HepG2 (cell line): ENCODE results near the gene TRPV5.

ENCODE experiments used
- ATF7 ChIP-seq, 2 experiments: fragments of 450-650 bp in 1 of 2; sonication (generic) in 1 of 2; formaldehyde crosslinking in 1 of 2; IDR thresholded peaks; 2 replicates each; pipeline versions ENCODE4 v1.4.0 to v1.6.1; 2016 to 2020; ENCODE audit warnings: antibody characterized with exemption in 1 of 2, mild to moderate bottlenecking in 1 of 2, missing genetic modification reagents in 1 of 2
- BRCA1 ChIP-seq: sonication (generic); formaldehyde crosslinking; IDR thresholded peaks from 2 replicates; pipeline ENCODE4 v1.4.0; 2020; ENCODE audit warnings: missing genetic modification reagents
- NFYB ChIP-seq: sonication (generic); formaldehyde crosslinking; IDR thresholded peaks from 2 replicates; pipeline ENCODE4 v1.4.0; 2020; ENCODE audit warnings: missing genetic modification reagents
- PHF20 ChIP-seq: sonication (generic); formaldehyde crosslinking; IDR thresholded peaks from 2 replicates; pipeline ENCODE4 v1.5.0; 2020; ENCODE audit warnings: mild to moderate bottlenecking, missing genetic modification reagents
- SAP130 ChIP-seq: IDR thresholded peaks from 2 replicates; pipeline ENCODE4 v1.6.1; 2016; ENCODE audit warnings: low read depth
- SETDB1 ChIP-seq: sonication (generic); formaldehyde crosslinking; IDR thresholded peaks from 2 replicates; pipeline ENCODE4 v1.5.1; 2020; ENCODE audit warnings: missing genetic modification reagents, mild to moderate bottlenecking, borderline replicate concordance
- THAP9 ChIP-seq: sonication (generic); formaldehyde crosslinking; IDR thresholded peaks from 2 replicates; pipeline ENCODE4; 2020; ENCODE audit warnings: missing genetic modification reagents, mild to moderate bottlenecking, borderline replicate concordance
- ZBTB21 ChIP-seq: sonication (generic); formaldehyde crosslinking; IDR thresholded peaks from 2 replicates; pipeline ENCODE4 v1.4.0; 2020; ENCODE audit warnings: missing genetic modification reagents
- ZNF589 ChIP-seq: sonication (generic); formaldehyde crosslinking; conservative IDR thresholded peaks from 2 replicates; pipeline ENCODE4 v1.8.0; 2022; ENCODE audit warnings: mild to moderate bottlenecking, moderate library complexity, missing genetic modification reagents
- TF ChIP-seq, protein P1 (sequence below): sonication (generic); formaldehyde crosslinking; IDR thresholded peaks from 2 replicates; pipeline ENCODE4 v1.4.0; 2020; ENCODE audit warnings: missing genetic modification reagents
- TF ChIP-seq, protein P2 (sequence below): sonication (generic); formaldehyde crosslinking; IDR thresholded peaks from 2 replicates; pipeline ENCODE4 v1.8.1; 2022; ENCODE audit warnings: low read depth, mild to moderate bottlenecking, missing genetic modification reagents
- TF ChIP-seq, protein P3 (sequence below): sonication (generic); formaldehyde crosslinking; IDR thresholded peaks from 2 replicates; pipeline ENCODE4 v1.4.0; 2020; ENCODE audit warnings: missing genetic modification reagents

DNA sequence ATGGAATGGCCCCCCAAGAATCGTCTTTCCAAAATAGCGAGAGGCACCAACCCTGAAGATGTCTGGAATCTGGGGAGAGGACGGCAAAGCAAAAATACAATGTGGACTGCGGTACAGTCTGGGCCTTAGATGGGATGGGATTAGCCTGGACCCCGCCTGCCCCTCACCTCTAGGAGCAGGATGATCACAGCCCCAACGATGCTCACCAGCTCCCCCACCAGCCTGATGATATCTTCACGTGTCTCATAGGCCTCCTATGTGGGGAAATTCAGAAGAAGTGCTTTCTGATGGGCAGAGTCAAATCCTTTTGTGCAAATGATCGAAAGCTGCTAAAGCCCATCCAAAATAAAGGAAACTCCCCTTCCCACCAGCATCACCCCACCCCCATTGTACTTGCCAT lies 18.2 kb downstream of the TRPV5 start:
- TF ChIP-seq, protein P1, sequence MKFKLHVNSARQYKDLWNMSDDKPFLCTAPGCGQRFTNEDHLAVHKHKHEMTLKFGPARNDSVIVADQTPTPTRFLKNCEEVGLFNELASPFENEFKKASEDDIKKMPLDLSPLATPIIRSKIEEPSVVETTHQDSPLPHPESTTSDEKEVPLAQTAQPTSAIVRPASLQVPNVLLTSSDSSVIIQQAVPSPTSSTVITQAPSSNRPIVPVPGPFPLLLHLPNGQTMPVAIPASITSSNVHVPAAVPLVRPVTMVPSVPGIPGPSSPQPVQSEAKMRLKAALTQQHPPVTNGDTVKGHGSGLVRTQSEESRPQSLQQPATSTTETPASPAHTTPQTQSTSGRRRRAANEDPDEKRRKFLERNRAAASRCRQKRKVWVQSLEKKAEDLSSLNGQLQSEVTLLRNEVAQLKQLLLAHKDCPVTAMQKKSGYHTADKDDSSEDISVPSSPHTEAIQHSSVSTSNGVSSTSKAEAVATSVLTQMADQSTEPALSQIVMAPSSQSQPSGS (CRISPR knock-in tag) = no peak
- no peak for TF ChIP-seq PHF20 (CRISPR knock-in tag)
- TF ChIP-seq, protein P2, sequence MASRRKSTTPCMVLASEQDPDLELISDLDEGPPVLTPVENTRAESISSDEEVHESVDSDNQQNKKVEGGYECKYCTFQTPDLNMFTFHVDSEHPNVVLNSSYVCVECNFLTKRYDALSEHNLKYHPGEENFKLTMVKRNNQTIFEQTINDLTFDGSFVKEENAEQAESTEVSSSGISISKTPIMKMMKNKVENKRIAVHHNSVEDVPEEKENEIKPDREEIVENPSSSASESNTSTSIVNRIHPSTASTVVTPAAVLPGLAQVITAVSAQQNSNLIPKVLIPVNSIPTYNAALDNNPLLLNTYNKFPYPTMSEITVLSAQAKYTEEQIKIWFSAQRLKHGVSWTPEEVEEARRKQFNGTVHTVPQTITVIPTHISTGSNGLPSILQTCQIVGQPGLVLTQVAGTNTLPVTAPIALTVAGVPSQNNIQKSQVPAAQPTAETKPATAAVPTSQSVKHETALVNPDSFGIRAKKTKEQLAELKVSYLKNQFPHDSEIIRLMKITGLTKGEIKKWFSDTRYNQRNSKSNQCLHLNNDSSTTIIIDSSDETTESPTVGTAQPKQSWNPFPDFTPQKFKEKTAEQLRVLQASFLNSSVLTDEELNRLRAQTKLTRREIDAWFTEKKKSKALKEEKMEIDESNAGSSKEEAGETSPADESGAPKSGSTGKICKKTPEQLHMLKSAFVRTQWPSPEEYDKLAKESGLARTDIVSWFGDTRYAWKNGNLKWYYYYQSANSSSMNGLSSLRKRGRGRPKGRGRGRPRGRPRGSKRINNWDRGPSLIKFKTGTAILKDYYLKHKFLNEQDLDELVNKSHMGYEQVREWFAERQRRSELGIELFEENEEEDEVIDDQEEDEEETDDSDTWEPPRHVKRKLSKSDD (CRISPR knock-in tag) = no peak
- TF ChIP-seq SETDB1 (CRISPR knock-in tag) = no peak
- TF ChIP-seq ATF7 (IDR thresholded peaks at IDR 0.05) = no peak
- no peak for TF ChIP-seq ATF7 (CRISPR knock-in tag; IDR thresholded peaks at IDR 0.05)
- no peak for TF ChIP-seq ZNF589 (CRISPR knock-in tag)
- no peak for TF ChIP-seq BRCA1 (CRISPR knock-in tag)
- TF ChIP-seq, protein P3, sequence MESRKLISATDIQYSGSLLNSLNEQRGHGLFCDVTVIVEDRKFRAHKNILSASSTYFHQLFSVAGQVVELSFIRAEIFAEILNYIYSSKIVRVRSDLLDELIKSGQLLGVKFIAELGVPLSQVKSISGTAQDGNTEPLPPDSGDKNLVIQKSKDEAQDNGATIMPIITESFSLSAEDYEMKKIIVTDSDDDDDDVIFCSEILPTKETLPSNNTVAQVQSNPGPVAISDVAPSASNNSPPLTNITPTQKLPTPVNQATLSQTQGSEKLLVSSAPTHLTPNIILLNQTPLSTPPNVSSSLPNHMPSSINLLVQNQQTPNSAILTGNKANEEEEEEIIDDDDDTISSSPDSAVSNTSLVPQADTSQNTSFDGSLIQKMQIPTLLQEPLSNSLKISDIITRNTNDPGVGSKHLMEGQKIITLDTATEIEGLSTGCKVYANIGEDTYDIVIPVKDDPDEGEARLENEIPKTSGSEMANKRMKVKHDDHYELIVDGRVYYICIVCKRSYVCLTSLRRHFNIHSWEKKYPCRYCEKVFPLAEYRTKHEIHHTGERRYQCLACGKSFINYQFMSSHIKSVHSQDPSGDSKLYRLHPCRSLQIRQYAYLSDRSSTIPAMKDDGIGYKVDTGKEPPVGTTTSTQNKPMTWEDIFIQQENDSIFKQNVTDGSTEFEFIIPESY = no peak
- no peak for TF ChIP-seq SAP130
- no peak for TF ChIP-seq THAP9 (CRISPR knock-in tag)
- no peak for TF ChIP-seq ZBTB21 (CRISPR knock-in tag)
- TF ChIP-seq NFYB = no peak
